ENCODE data around the gene NTSR1.

Gene NTSR1

GRCh38 chr20:62797671-62798532 is 89.3 kb downstream of the NTSR1 start:
- no peaks in the 10 kb centered on the region for H3K27me3 ChIP-seq (ENCODE audit: insufficient read depth, poor library complexity, severe bottlenecking)
- H3K27ac ChIP-seq (replicated peaks), result no peak overlapping the region
- DNase-seq (ENCODE audit: low read depth in 1 of 2, low spot score in 1 of 2), result no peak
- TF ChIP-seq GABPA (IDR thresholded peaks at IDR 0.05; ENCODE audit: low read depth), result no peak
- TF ChIP-seq SPI1 (IDR thresholded peaks at IDR 0.05; ENCODE audit: borderline replicate concordance, low read depth), result no peak
- no peak for TF ChIP-seq CTCF (IDR thresholded peaks at IDR 0.05; ENCODE audit: insufficient read depth, low read length)
- no peak for TF ChIP-seq POLR2AphosphoS5 (IDR thresholded peaks at IDR 0.05; ENCODE audit: low read depth)
- no peak for TF ChIP-seq REST (IDR thresholded peaks at IDR 0.05; ENCODE audit: insufficient replicate concordance, low read depth)
- no peak overlapping the region for H3K4me3 ChIP-seq (replicated peaks; ENCODE audit: insufficient read depth, low read length)

- H3K27ac ChIP-seq (replicated peaks), result no peak overlapping the region
- DNase-seq (ENCODE audit: low read depth in 1 of 2, low spot score in 1 of 2), result no peak
- H3K4me3 ChIP-seq (replicated peaks; ENCODE audit: insufficient read depth, low read length), result no peak overlapping the region
- no peaks in the 10 kb centered on the region for H3K27me3 ChIP-seq (ENCODE audit: insufficient read depth, poor library complexity, severe bottlenecking)
- TF ChIP-seq SPI1 (IDR thresholded peaks at IDR 0.05; ENCODE audit: borderline replicate concordance, low read depth) (no peak), GABPA (IDR thresholded peaks at IDR 0.05; ENCODE audit: low read depth) (no peak), CTCF (IDR thresholded peaks at IDR 0.05; ENCODE audit: insufficient read depth, low read length) (no peak), REST (IDR thresholded peaks at IDR 0.05; ENCODE audit: insufficient replicate concordance, low read depth) (no peak), POLR2AphosphoS5 (IDR thresholded peaks at IDR 0.05; ENCODE audit: low read depth) (no peak)
Observed at GRCh38 chr20:62799036-62799435, 90.4 kb downstream of the NTSR1 start.

GRCh38 chr20:62799459-62799858 is 90.8 kb downstream of the NTSR1 start:
- H3K4me3 ChIP-seq (replicated peaks; ENCODE audit: insufficient read depth, low read length), result no peak overlapping the region
- H3K27me3 ChIP-seq (ENCODE audit: insufficient read depth, poor library complexity, severe bottlenecking), result no peaks in the 10 kb centered on the region
- no peak for DNase-seq (ENCODE audit: low read depth in 1 of 2, low spot score in 1 of 2)
- H3K27ac ChIP-seq (replicated peaks), result no peak overlapping the region
- no peak for TF ChIP-seq POLR2AphosphoS5 (IDR thresholded peaks at IDR 0.05; ENCODE audit: low read depth)

GRCh38 chr20:62799873-62800272 is 91.2 kb downstream of the NTSR1 start:
- DNase-seq (ENCODE audit: low read depth in 1 of 2, low spot score in 1 of 2), result no peak
- TF ChIP-seq POLR2AphosphoS5 (IDR thresholded peaks at IDR 0.05; ENCODE audit: low read depth), result no peak
- no peaks in the 10 kb centered on the region for H3K27me3 ChIP-seq (ENCODE audit: insufficient read depth, poor library complexity, severe bottlenecking)
- H3K4me3 ChIP-seq (replicated peaks; ENCODE audit: insufficient read depth, low read length), result no peak overlapping the region
- H3K27ac ChIP-seq (replicated peaks), result no peak overlapping the region
